GM12891 (cell line): ENCODE measurements around the gene NIPAL4.

Experiments
- DNase-seq: peaks from one replicate; pipeline ENCODE4 v3.0.0; 2011; ENCODE audit warnings: low spot score; ENCODE audit not compliant: insufficient read length
- FAIRE-seq: peaks from 2 replicates; lab custom pipeline; 2011; peaks lifted over from hg19 to GRCh38; lab: Jason Lieb, UNC
- PAX5 ChIP-seq: IDR thresholded peaks from 2 replicates; pipeline ENCODE4 v1.6.1; 2011; ENCODE audit warnings: low read length, moderate library complexity, mild to moderate bottlenecking; ENCODE audit not compliant: insufficient read depth, severe bottlenecking
- POLR2A ChIP-seq: IDR thresholded peaks from 2 replicates; pipeline ENCODE4 v1.6.1; 2011; ENCODE audit warnings: low read depth, low read length, control low read depth
- POLR2AphosphoS5 ChIP-seq: IDR thresholded peaks from 2 replicates; pipeline ENCODE4 v1.6.1; 2011; ENCODE audit warnings: low read depth, low read length, control low read depth
- POU2F2 ChIP-seq: IDR thresholded peaks from 2 replicates; pipeline ENCODE4 v1.6.1; 2011; ENCODE audit warnings: low read depth, mild to moderate bottlenecking, control low read depth, low read length, moderate library complexity
- SPI1 ChIP-seq: IDR thresholded peaks from 2 replicates; pipeline ENCODE4 v1.6.1; 2011; ENCODE audit warnings: low read depth, low read length, control low read depth
- TAF1 ChIP-seq: IDR thresholded peaks from 2 replicates; pipeline ENCODE4 v1.6.1; 2011; ENCODE audit warnings: low read depth, low read length, control low read depth

NIPAL4 gene

GRCh38 chr5:157496864-157497263, 36.9 kb downstream of the NIPAL4 start:
- FAIRE-seq: no peak
- no peak for TF ChIP-seq SPI1
- no peak for TF ChIP-seq POLR2A
- TF ChIP-seq POLR2AphosphoS5: no peak
- TF ChIP-seq PAX5: no peak
- no peak for TF ChIP-seq POU2F2
- TF ChIP-seq TAF1: no peak

GRCh38 chr5:157497875-157498611, 38.0 kb downstream of the NIPAL4 start:
- no peak for FAIRE-seq

More at GRCh38 chr5:157496864-157497263, 36.9 kb downstream of the NIPAL4 start:
- DNase-seq: no peak

GRCh38 chr5:157502143-157502647, 42.2 kb downstream of the NIPAL4 start:
- FAIRE-seq (peak; percentile 92), DNase-seq (no peak)
- TF ChIP-seq TAF1: 0 out of 2 replicates have a peak, but pooled peaks have one; percentile 18
- peak; percentile 97 for TF ChIP-seq SPI1
- TF ChIP-seq PAX5: no peak
- no peak for TF ChIP-seq POLR2AphosphoS5
- peak; percentile 19; the same call in 1 of the 2 replicates for TF ChIP-seq POU2F2
- no peak for TF ChIP-seq POLR2A

More at GRCh38 chr5:157497875-157498611, 38.0 kb downstream of the NIPAL4 start:
- DNase-seq: no peak
- no peak for TF ChIP-seq SPI1
- no peak for TF ChIP-seq POU2F2
- TF ChIP-seq PAX5: no peak
- no peak for TF ChIP-seq TAF1
- no peak for TF ChIP-seq POLR2A
- TF ChIP-seq POLR2AphosphoS5: no peak

GRCh38 chr5:157504053-157504452, 44.0 kb downstream of the NIPAL4 start:
- no peak for TF ChIP-seq PAX5
- FAIRE-seq (peak; percentile 28), DNase-seq (no peak)

GRCh38 chr5:157505496-157505895, 45.5 kb downstream of the NIPAL4 start:
- no peak for TF ChIP-seq TAF1
- TF ChIP-seq POLR2A: no peak
- TF ChIP-seq POU2F2: no peak
- TF ChIP-seq SPI1: no peak
- TF ChIP-seq PAX5: no peak
- no peak for TF ChIP-seq POLR2AphosphoS5
- peak; percentile 77 for FAIRE-seq

GRCh38 chr5:157506066-157506590, 46.1 kb downstream of the NIPAL4 start:
- no peak for TF ChIP-seq SPI1
- FAIRE-seq (no peak), DNase-seq (no peak)

More at GRCh38 chr5:157505496-157505895, 45.5 kb downstream of the NIPAL4 start:
- DNase-seq: no peak

- DNase-seq (no peak), FAIRE-seq (no peak)
- TF ChIP-seq SPI1: peak; percentile 57
- TF ChIP-seq TAF1: no peak
- TF ChIP-seq POLR2AphosphoS5: no peak
Observed at GRCh38 chr5:157506981-157507780, 47.2 kb downstream of the NIPAL4 start.

GRCh38 chr5:157509093-157509492, 49.1 kb downstream of the NIPAL4 start:
- FAIRE-seq (no peak), DNase-seq (no peak)
- TF ChIP-seq POLR2A (no peak), PAX5 (no peak), SPI1 (no peak), TAF1 (no peak), POLR2AphosphoS5 (no peak), POU2F2 (no peak)

GRCh38 chr5:157509587-157509986, 49.6 kb downstream of the NIPAL4 start:
- TF ChIP-seq SPI1 (no peak), POU2F2 (no peak), POLR2AphosphoS5 (no peak), TAF1 (no peak)
- DNase-seq (no peak), FAIRE-seq (no peak)

- no peak for FAIRE-seq
Observed at GRCh38 chr5:157510682-157511081, 50.7 kb downstream of the NIPAL4 start.

More at GRCh38 chr5:157510682-157511081, 50.7 kb downstream of the NIPAL4 start:
- no peak for TF ChIP-seq SPI1
- no peak for TF ChIP-seq POLR2AphosphoS5
- no peak for TF ChIP-seq PAX5
- TF ChIP-seq POU2F2: no peak
- no peak for TF ChIP-seq POLR2A
- TF ChIP-seq TAF1: no peak
- no peak for DNase-seq
